ENCODE data around the gene PAPPA.

Gene PAPPA

GRCh38 chr9:116387934-116388698, 234.5 kb downstream of the PAPPA start:
- no peak for DNase-seq (ENCODE audit: low read depth)

- no peak for DNase-seq (ENCODE audit: low read depth)
Observed at GRCh38 chr9:116389541-116390302, 236.1 kb downstream of the PAPPA start.

GRCh38 chr9:116390303-116391228, 237.0 kb downstream of the PAPPA start:
- DNase-seq (ENCODE audit: low read depth), result no peak

- DNase-seq (ENCODE audit: low read depth), result no peak
Observed at GRCh38 chr9:116391306-116391900, 237.8 kb downstream of the PAPPA start.

- no peak for DNase-seq (ENCODE audit: low read depth)
Observed at GRCh38 chr9:116393198-116393597, 239.6 kb downstream of the PAPPA start.

- DNase-seq (ENCODE audit: low read depth), result no peak
Observed at GRCh38 chr9:116394070-116394469, 240.5 kb downstream of the PAPPA start.

- no peak for DNase-seq (ENCODE audit: low read depth)
Observed at GRCh38 chr9:116394894-116395698, 241.5 kb downstream of the PAPPA start.

GRCh38 chr9:116395699-116396037, 242.1 kb downstream of the PAPPA start:
- DNase-seq (ENCODE audit: low read depth), result no peak

GRCh38 chr9:116403171-116403570, 249.6 kb downstream of the PAPPA start:
- DNase-seq (ENCODE audit: low read depth), result no peak

- DNase-seq (ENCODE audit: low read depth), result no peak
Observed at GRCh38 chr9:116404228-116404627, 250.6 kb downstream of the PAPPA start.

GRCh38 chr9:116405321-116405720, 251.7 kb downstream of the PAPPA start:
- no peak for DNase-seq (ENCODE audit: low read depth)

GRCh38 chr9:116406469-116406868, 252.9 kb downstream of the PAPPA start:
- no peak for DNase-seq (ENCODE audit: low read depth)

- no peak for DNase-seq (ENCODE audit: low read depth)
Observed at GRCh38 chr9:116409129-116409528, 255.5 kb downstream of the PAPPA start.

- no peak for DNase-seq (ENCODE audit: low read depth)
Observed at GRCh38 chr9:116409638-116410037, 256.0 kb downstream of the PAPPA start.

GRCh38 chr9:116411506-116411905, 257.9 kb downstream of the PAPPA start:
- no peak for DNase-seq (ENCODE audit: low read depth)

- DNase-seq (ENCODE audit: low read depth), result no peak
Observed at GRCh38 chr9:116414374-116414773, 260.8 kb downstream of the PAPPA start.

GRCh38 chr9:116416421-116416820, 262.8 kb downstream of the PAPPA start:
- DNase-seq (ENCODE audit: low read depth), result no peak

GRCh38 chr9:116417464-116417863, 263.9 kb downstream of the PAPPA start:
- no peak for DNase-seq (ENCODE audit: low read depth)

GRCh38 chr9:116419181-116419580, 265.6 kb downstream of the PAPPA start:
- no peak for DNase-seq (ENCODE audit: low read depth)

- no peak for DNase-seq (ENCODE audit: low read depth)
Observed at GRCh38 chr9:116420993-116421538, 267.5 kb downstream of the PAPPA start.
